Measurements from ENCODE around the gene B3GALT6. TPM values are rescaled to one million over a fixed set of nuclear protein-coding genes. Genes with fewer than 3 reads are reported as not detected.

Gene B3GALT6
- total RNA-seq, 1 experiment from 2014 or later, result 24.6 TPM

DNA sequence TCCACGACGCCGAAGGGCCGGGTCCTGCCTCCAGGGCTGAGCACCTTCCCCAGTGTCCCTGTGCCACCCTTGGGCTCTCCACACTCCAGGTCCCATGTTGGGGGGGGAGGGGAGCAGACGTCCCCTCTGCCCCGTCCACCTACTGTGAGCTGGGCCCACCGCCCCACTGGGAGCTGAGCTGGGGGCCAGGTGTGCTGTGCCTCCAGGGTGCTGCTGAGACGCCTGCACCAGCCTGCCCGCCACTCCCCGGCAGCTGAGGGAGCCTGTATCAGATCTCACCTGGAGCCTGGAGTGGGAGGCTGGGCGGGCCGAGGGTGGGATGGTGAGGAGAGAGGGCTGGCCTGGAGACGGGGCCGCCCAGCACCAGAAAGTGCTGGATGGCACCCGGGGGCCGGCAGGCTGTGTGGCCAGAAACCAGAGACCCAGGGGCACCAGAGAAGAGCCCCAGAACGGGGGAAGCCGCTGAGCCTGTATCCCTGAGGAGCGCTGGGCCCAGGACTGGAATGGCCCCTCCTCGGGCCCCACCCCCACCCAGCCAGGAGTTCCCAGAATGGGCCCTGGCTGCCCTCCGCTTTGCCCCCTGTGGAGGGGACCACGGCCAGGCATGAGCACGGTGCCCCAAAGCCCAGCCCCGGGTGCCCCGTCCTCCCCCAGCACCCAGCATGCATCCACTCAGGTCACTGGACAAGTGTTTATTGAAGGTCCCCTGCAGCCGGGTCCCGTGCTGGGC lies 29.0 kb upstream of the B3GALT6 start:
- ChIA-PET CTCF (no interaction called here), POLR2A (no interaction called here)
- Mint-ChIP-seq H3K27ac (ENCODE audit: low read depth, unreplicated experiment) (no peak overlapping the region), H3K4me3 (ENCODE audit: unreplicated experiment) (no peak overlapping the region), H3K27me3 (ENCODE audit: insufficient read depth, unreplicated experiment) (no peaks in the 10 kb centered on the region), H3K9me3 (ENCODE audit: unreplicated experiment) (no peaks in the 10 kb centered on the region), H3K4me1 (ENCODE audit: insufficient read depth, unreplicated experiment) (peaks cover 3% of the 10 kb centered on the region), H3K36me3 (ENCODE audit: insufficient read depth, unreplicated experiment) (peaks cover 5% of the 10 kb centered on the region)
- no peak for DNase-seq (ENCODE audit: unreplicated experiment)
- TF ChIP-seq, protein P1, sequence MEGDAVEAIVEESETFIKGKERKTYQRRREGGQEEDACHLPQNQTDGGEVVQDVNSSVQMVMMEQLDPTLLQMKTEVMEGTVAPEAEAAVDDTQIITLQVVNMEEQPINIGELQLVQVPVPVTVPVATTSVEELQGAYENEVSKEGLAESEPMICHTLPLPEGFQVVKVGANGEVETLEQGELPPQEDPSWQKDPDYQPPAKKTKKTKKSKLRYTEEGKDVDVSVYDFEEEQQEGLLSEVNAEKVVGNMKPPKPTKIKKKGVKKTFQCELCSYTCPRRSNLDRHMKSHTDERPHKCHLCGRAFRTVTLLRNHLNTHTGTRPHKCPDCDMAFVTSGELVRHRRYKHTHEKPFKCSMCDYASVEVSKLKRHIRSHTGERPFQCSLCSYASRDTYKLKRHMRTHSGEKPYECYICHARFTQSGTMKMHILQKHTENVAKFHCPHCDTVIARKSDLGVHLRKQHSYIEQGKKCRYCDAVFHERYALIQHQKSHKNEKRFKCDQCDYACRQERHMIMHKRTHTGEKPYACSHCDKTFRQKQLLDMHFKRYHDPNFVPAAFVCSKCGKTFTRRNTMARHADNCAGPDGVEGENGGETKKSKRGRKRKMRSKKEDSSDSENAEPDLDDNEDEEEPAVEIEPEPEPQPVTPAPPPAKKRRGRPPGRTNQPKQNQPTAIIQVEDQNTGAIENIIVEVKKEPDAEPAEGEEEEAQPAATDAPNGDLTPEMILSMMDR (IDR thresholded peaks at IDR 0.05; ENCODE audit: unreplicated experiment), result no peak
- BruUV-seq (replicated peaks), result no TSS peak
- intact Hi-C loops (cut with micrococcal nuclease), result no loop called here

DNA sequence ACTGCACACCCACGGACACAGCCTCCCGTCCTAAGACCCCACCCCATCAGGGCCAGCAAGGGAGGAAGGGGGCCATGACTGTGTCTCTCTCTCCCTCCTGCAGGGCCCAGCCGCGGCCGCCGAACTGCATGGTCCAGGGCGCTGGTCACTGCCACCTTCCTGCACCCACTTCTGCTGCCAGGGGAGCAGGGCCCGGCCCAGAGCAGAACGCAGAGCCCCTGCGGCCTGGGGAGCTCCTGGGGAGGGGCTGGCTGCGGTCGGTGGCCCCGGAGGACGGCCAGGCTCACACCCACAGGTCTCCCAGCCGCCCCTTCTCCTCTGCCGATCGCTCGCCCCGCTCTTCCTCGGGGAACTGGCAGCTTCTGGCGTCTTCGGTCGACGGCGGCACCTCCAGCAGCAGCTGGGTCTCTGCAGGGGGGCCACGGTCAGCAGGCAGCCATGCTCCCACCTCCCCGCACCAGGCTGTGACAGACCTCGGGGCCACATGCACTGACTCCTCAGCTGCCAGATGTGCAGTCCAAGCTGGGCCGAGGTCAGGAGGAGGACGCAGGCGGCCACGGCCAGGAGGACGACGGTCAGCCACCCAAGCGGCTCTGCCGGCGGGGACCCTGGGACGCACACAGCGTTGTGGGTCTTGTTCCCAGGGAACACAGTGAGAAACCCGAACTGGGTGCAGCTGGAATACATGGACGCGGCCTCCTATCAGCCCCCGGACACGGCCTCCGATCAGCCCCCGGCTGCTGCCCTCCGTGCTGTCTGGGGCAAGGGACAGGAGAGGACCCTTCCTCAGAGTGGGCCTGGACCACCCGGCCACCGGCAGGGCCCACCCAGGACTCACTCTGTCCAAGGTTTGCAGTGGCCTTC lies 28.2 kb upstream of the B3GALT6 start:
- peaks cover 11% of the 10 kb centered on the region for H3K4me1 Mint-ChIP-seq (ENCODE audit: insufficient read depth, unreplicated experiment)
- POLR2A ChIA-PET, result no interaction called here
- H3K27me3 Mint-ChIP-seq (ENCODE audit: insufficient read depth, unreplicated experiment), result no peaks in the 10 kb centered on the region
- TF ChIP-seq, protein P1 (IDR thresholded peaks at IDR 0.05; ENCODE audit: unreplicated experiment), result no peak
- BruUV-seq (replicated peaks), result no TSS peak
- H3K4me3 Mint-ChIP-seq (ENCODE audit: unreplicated experiment), result no peak overlapping the region
- H3K9me3 Mint-ChIP-seq (ENCODE audit: unreplicated experiment), result no peaks in the 10 kb centered on the region
- DNase-seq (ENCODE audit: unreplicated experiment), result no peak
- CTCF ChIA-PET, result no interaction called here
- H3K27ac Mint-ChIP-seq (ENCODE audit: low read depth, unreplicated experiment), result no peak overlapping the region
- H3K36me3 Mint-ChIP-seq (ENCODE audit: insufficient read depth, unreplicated experiment), result peaks cover 5% of the 10 kb centered on the region
- intact Hi-C loops (cut with micrococcal nuclease), result no loop called here

DNA sequence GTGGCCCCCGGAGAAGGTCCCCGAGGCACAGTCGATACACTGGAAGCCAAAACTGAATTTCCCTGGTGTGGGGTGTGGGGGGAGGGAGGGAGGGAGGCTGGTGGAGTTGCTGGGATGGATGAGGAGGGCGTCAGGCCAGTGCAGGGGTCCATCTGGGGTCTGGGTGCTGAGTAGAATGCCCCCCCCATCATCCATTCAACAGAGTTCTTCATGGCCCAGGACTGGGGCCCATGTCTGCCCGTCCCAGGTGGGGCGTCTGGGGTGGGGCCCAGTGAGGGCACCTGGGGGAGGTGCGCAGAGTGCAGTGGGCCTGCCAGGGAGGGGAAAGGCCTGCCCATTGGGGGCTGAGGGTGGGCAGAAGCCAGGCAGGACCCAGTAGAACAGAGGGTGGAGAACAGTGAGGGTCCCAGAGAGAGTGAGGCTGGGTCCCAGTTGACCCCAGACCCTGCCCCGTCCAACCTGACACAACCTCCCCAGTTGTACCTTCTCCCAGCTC lies 27.6 kb upstream of the B3GALT6 start:
- intact Hi-C loops (cut with micrococcal nuclease), result no loop called here
- Mint-ChIP-seq H3K4me3 (ENCODE audit: unreplicated experiment) (no peak overlapping the region), H3K27ac (ENCODE audit: low read depth, unreplicated experiment) (no peak overlapping the region), H3K9me3 (ENCODE audit: unreplicated experiment) (no peaks in the 10 kb centered on the region), H3K27me3 (ENCODE audit: insufficient read depth, unreplicated experiment) (no peaks in the 10 kb centered on the region), H3K4me1 (ENCODE audit: insufficient read depth, unreplicated experiment) (peaks cover 15% of the 10 kb centered on the region), H3K36me3 (ENCODE audit: insufficient read depth, unreplicated experiment) (peaks cover 5% of the 10 kb centered on the region)
- CTCF ChIA-PET, result no interaction called here
- DNase-seq (ENCODE audit: unreplicated experiment), result no peak
- BruUV-seq (replicated peaks), result no TSS peak
- POLR2A ChIA-PET, result no interaction called here
- TF ChIP-seq, protein P1 (IDR thresholded peaks at IDR 0.05; ENCODE audit: unreplicated experiment), result no peak

DNA sequence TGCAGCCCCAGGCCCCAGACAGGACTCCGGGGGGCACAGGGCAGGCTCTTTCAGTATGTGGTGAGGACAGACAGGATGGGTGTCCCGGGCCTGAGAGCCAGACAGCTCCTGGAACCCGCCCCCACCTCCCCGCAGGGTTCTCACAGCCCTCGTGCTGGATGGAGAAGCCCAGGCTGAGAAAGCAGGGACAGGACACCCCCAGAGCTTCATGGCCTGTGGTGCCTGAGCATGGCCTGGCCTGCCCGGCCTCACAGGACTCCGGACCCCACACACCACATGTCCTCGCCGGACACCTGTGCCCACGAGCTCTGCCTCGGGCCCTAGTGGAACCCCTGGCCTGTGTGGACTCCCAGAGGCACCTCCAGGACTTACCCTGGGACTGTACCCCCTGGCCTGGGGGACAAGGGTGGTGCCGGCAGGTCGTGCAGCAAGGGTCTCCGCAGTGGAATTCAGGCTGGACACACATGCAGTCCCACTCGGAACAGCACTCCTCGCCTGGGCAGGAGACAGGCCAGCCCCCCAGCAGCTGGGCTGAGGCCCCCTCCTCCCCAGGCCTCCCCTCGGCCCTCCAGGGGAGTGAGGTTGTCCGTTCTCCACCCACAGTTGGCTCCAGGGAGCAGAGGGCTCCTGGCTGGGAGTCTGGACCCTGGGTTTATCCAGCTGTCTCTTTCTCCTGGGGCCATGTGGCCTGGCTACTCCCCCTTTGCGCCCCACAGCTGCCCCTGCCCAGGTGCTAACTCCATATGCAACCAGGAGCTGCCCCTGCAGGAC lies 26.9 kb upstream of the B3GALT6 start:
- POLR2A ChIA-PET, result no interaction called here
- CTCF ChIA-PET, result interaction anchor here (1.0 kb wide), 1 partner anchor 88 kb away, joined by 3 read pairs; no protein-coding TSS in a partner anchor
- Mint-ChIP-seq H3K27me3 (ENCODE audit: insufficient read depth, unreplicated experiment) (no peaks in the 10 kb centered on the region), H3K27ac (ENCODE audit: low read depth, unreplicated experiment) (no peak overlapping the region), H3K4me1 (ENCODE audit: insufficient read depth, unreplicated experiment) (peaks cover 15% of the 10 kb centered on the region), H3K36me3 (ENCODE audit: insufficient read depth, unreplicated experiment) (peaks cover 5% of the 10 kb centered on the region), H3K9me3 (ENCODE audit: unreplicated experiment) (no peaks in the 10 kb centered on the region), H3K4me3 (ENCODE audit: unreplicated experiment) (no peak overlapping the region)
- no TSS peak for BruUV-seq (replicated peaks)
- no peak for DNase-seq (ENCODE audit: unreplicated experiment)
- intact Hi-C loops (cut with micrococcal nuclease), result no loop called here
- TF ChIP-seq, protein P1 (IDR thresholded peaks at IDR 0.05; ENCODE audit: unreplicated experiment), result no peak
